ENCODE results near the gene DIAPH3.

DNA sequence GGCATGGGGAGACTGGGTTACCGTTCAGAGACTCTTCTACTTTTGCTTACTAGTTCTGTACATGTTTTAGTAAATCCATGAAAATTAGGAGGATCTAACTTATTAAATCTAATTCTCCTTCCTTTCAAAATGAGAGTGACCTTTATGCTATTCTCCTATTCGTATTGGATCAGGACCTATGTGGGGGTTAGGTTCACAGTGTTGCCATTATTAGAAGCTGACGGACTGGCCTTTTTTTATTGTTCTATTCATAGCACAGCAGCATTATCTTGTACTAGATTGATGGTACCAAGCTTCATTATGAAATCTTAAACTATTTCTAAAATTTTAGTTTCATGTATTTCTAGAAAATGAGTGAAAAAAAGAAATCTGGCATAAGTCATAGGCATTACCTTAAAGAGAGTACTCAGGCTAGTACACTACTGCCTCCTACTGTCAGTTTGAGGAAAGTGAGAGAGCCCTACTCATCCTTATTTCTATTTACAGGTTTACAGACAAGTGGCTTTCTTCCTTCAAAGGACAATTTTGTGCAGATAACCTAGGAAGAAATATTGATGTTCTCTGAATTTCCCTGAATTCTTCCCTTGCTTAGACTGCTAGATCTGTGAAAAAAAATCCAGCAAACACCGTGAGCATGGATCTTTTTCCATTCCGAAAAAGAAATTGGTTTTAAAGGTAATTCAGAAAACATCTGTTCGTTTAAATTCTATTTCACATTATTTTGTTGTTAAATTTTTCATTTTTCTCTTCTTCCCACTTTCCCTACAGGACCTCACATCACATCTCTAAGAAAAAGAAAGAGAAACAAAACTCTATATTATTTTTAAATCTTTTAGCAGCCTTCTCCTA, 485.5 kb downstream of the DIAPH3 start:
- TF ChIP-seq CHD2 (IDR thresholded peaks at IDR 0.05; ENCODE audit: low read length, partially characterized antibody) (no peak), RAD21 (conservative IDR thresholded peaks at IDR 0.05 in 1 of 2, IDR thresholded peaks at IDR 0.05 in 1 of 2) (peak; percentile 52 to 65; a peak in 4 of 5 replicates), POLR2A (IDR thresholded peaks at IDR 0.05; ENCODE audit: low read length) (no peak), ZFP36 (IDR thresholded peaks at IDR 0.05; ENCODE audit: borderline replicate concordance, partially characterized antibody) (no peak), SMC3 (IDR thresholded peaks at IDR 0.05) (no peak), JUN (IDR thresholded peaks at IDR 0.05) (no peak), PHF8 (IDR thresholded peaks at IDR 0.05; ENCODE audit: borderline replicate concordance, low read depth) (no peak), CBX2 (IDR thresholded peaks at IDR 0.05; ENCODE audit: borderline replicate concordance, low read depth) (no peak), SREBF2 (IDR thresholded peaks at IDR 0.05) (no peak)
- TF ChIP-seq, protein P1, sequence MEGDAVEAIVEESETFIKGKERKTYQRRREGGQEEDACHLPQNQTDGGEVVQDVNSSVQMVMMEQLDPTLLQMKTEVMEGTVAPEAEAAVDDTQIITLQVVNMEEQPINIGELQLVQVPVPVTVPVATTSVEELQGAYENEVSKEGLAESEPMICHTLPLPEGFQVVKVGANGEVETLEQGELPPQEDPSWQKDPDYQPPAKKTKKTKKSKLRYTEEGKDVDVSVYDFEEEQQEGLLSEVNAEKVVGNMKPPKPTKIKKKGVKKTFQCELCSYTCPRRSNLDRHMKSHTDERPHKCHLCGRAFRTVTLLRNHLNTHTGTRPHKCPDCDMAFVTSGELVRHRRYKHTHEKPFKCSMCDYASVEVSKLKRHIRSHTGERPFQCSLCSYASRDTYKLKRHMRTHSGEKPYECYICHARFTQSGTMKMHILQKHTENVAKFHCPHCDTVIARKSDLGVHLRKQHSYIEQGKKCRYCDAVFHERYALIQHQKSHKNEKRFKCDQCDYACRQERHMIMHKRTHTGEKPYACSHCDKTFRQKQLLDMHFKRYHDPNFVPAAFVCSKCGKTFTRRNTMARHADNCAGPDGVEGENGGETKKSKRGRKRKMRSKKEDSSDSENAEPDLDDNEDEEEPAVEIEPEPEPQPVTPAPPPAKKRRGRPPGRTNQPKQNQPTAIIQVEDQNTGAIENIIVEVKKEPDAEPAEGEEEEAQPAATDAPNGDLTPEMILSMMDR (IDR thresholded peaks at IDR 0.05): peak; percentile 52
- TF ChIP-seq, protein P2, sequence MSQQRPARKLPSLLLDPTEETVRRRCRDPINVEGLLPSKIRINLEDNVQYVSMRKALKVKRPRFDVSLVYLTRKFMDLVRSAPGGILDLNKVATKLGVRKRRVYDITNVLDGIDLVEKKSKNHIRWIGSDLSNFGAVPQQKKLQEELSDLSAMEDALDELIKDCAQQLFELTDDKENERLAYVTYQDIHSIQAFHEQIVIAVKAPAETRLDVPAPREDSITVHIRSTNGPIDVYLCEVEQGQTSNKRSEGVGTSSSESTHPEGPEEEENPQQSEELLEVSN (IDR thresholded peaks at IDR 0.05; ENCODE audit: borderline replicate concordance, low read depth): no peak
